Muscle of arm (tissue), 14 donors: ENCODE measurements around the gene THBS2. TPM values are rescaled to one million over a fixed set of nuclear protein-coding genes. Genes with fewer than 3 reads are reported as not detected.
A peak's percentile ranks its signal among the peaks of the same experiment; 100 is the strongest.
"Not testable (repeated sequence)": the region's sequence is repeated elsewhere in the genome, so short reads cannot be mapped to it uniquely, and the experiment has no call there.

Experiments used
- DNase-seq: peaks from one replicate; pipeline ENCODE4 v3.0.0-alpha.2; 2013
- long read RNA-seq, 11 donors: transcript quantifications; one replicate each; lab custom pipeline, GENCODE V29; 2026
- polyA plus RNA-seq, 12 donors: library from polyadenylated mRNA; unstranded; fragments of 120-200 nt; gene quantifications; one replicate each; pipeline ENCODE4 v1.2.1, GENCODE V29; 2013; ENCODE audit not compliant: insufficient read length in 12 of 12

Gene THBS2
- polyA plus RNA-seq: 100 to 1,000 TPM in 1 of 12 donors, 10 to 100 TPM in 10, not detected in 1; 26.5 to 105 (median 43.2) TPM
- long read RNA-seq, donor 1: 0 reads
- long read RNA-seq, donor 2, full-length matches to known transcripts: 11 of 16 reads
- long read RNA-seq, donor 2, partial matches to known transcripts: 5 of 16 reads
- long read RNA-seq, donor 2, other reads (novel, unspliced or antisense): 0 of 16 reads
- long read RNA-seq, donor 3, full-length matches to known transcripts: 6 of 12 reads
- long read RNA-seq, donor 3, partial matches to known transcripts: 6 of 12 reads
- long read RNA-seq, donor 3, other reads (novel, unspliced or antisense): 0 of 12 reads
- long read RNA-seq, donor 4, full-length matches to known transcripts: 6 of 6 reads
- long read RNA-seq, donor 4, partial matches to known transcripts: 0 of 6 reads
- long read RNA-seq, donor 4, other reads (novel, unspliced or antisense): 0 of 6 reads
- long read RNA-seq, donor 5, full-length matches to known transcripts: 7 of 12 reads
- long read RNA-seq, donor 5, partial matches to known transcripts: 5 of 12 reads
- long read RNA-seq, donor 5, other reads (novel, unspliced or antisense): 0 of 12 reads
- long read RNA-seq, donor 6, full-length matches to known transcripts: 3 of 3 reads
- long read RNA-seq, donor 6, partial matches to known transcripts: 0 of 3 reads
- long read RNA-seq, donor 6, other reads (novel, unspliced or antisense): 0 of 3 reads
- long read RNA-seq, donor 7, full-length matches to known transcripts: 2 of 2 reads
- long read RNA-seq, donor 7, partial matches to known transcripts: 0 of 2 reads
- long read RNA-seq, donor 7, other reads (novel, unspliced or antisense): 0 of 2 reads
- long read RNA-seq, donor 8: 0 reads
- long read RNA-seq, donor 9, full-length matches to known transcripts: 6 of 19 reads
- long read RNA-seq, donor 9, partial matches to known transcripts: 13 of 19 reads
- long read RNA-seq, donor 9, other reads (novel, unspliced or antisense): 0 of 19 reads
- long read RNA-seq, donor 10, full-length matches to known transcripts: 3 of 3 reads
- long read RNA-seq, donor 10, partial matches to known transcripts: 0 of 3 reads
- long read RNA-seq, donor 10, other reads (novel, unspliced or antisense): 0 of 3 reads
- long read RNA-seq, donor 11, full-length matches to known transcripts: 3 of 10 reads
- long read RNA-seq, donor 11, partial matches to known transcripts: 7 of 10 reads
- long read RNA-seq, donor 11, other reads (novel, unspliced or antisense): 0 of 10 reads

GRCh38 chr6:169253337-169254238 is at the start of gene THBS2:
Gene THBS2, minus strand, starts transcription at chr6:169253846. Its CDS starts 3,062 bp downstream, at chr6:169250784.
- peak; percentile 95 for DNase-seq

- no peak for DNase-seq
Observed at GRCh38 chr6:169302716-169303115, 49.1 kb upstream of the THBS2 start.

- DNase-seq: no peak
Observed at GRCh38 chr6:169302255-169302654, 48.6 kb upstream of the THBS2 start.

DNA sequence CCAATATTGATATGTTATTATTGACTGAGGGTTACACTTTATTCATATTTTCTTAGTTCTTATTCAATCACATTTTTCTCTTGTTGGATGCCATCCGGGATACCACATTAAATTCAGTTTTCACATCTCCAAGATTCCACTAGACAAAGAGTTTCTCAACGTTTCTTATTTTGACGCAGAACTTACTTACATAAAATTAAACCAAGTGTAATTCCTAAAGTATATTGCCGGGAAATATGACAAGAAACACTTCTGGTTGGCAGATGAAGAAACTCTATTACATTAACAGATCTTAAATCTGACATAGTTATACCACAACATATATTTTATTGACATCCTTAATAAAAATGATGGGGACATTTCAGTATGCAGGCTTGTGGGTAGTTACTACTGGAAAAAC is 47.3 kb upstream of the THBS2 start:
- DNase-seq: no peak

GRCh38 chr6:169298626-169299025 is 45.0 kb upstream of the THBS2 start:
- DNase-seq: not testable (repeated sequence)

- DNase-seq: no peak
Observed at GRCh38 chr6:169296622-169297021, 43.0 kb upstream of the THBS2 start.

GRCh38 chr6:169296170-169296569 is 42.5 kb upstream of the THBS2 start:
- DNase-seq: no peak

DNA sequence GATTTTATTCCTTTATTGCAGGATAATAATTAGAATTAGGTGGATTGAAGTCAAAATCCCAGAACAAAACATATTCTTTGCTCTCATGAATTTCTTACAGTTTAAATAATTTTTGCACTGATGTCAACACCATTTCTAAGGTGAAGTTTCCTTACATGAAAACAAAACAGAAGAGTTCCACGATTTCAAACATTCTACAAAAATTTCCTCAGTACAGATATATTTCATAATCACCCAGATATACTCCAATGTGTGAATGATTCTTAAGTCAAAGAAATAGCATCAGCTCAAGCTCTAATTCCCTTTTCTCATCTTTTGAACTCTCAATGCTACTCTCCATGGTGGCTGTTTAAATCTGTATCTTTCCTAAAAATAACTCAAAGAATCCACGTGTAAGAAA is 39.5 kb upstream of the THBS2 start:
- DNase-seq: no peak

GRCh38 chr6:169292338-169293124 is 38.9 kb upstream of the THBS2 start:
- no peak for DNase-seq

- no peak for DNase-seq
Observed at GRCh38 chr6:169291646-169292337, 38.1 kb upstream of the THBS2 start.

GRCh38 chr6:169291148-169291547 is 37.5 kb upstream of the THBS2 start:
- no peak for DNase-seq

- DNase-seq: peak; percentile 73
Observed at GRCh38 chr6:169289619-169290339, 36.1 kb upstream of the THBS2 start.

- DNase-seq: no peak
Observed at GRCh38 chr6:169289257-169289618, 35.6 kb upstream of the THBS2 start.

GRCh38 chr6:169288591-169288990 is 34.9 kb upstream of the THBS2 start:
- no peak for DNase-seq

GRCh38 chr6:169287675-169288074 is 34.0 kb upstream of the THBS2 start:
- DNase-seq: no peak

DNA sequence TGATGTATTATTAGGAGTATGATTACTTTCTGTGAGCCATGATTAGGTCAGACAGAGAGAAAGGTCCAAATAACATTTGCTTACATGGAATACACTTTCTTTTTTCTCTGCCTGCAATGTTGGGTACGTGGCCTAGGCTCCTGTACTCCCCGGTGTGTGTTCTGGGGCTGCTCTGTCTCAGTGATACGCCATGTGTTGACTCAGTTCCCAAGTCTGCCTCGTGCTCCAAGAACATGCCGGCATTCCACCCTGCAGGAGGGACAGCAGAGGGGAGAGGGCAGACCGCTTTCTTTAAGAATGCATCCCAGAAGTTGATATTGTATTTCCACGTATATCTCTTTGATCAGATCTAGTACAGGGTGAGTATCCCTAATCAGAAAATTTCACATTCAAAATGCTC is 33.3 kb upstream of the THBS2 start:
- no peak for DNase-seq

GRCh38 chr6:169285165-169285564 is 31.5 kb upstream of the THBS2 start:
- no peak for DNase-seq

GRCh38 chr6:169283924-169284323 is 30.3 kb upstream of the THBS2 start:
- no peak for DNase-seq

GRCh38 chr6:169282043-169282442 is 28.4 kb upstream of the THBS2 start:
- DNase-seq: no peak
